ENCODE data around the gene GPR52. TPM values are rescaled to one million over a fixed set of nuclear protein-coding genes. Genes with fewer than 3 reads are reported as not detected.

Gene GPR52
- total and polyA plus RNA-seq, 2 of the 4 experiments (the other 2 are of a cell fraction): 0.90 TPM; not detected in 1

DNA sequence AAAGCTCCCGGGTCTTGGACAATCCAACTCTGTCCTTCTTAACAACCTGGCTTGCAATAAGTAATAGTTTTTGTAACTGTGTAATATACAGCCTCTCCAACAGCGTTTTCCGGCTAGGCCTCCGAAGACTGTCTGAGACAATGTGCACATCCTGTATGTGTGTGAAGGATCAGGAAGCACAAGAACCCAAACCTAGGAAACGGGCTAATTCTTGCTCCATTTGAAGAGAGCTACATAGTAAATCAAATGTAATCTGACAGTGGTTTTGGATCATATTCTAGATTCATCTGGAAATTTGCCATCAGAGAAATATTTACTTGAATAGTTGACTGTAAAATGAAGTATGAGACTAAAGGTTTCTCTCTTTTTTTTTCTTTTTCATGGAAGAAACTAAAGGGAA lies 1.2 kb downstream of the GPR52 start:
- Histone ChIP-seq H2AK5ac (ENCODE audit: low read depth, low read length) (no peak overlapping the region), H3K27me3 (ENCODE audit: control insufficient read depth, insufficient read depth, low read length) (no peaks in the 10 kb centered on the region), H2BK120ac (ENCODE audit: low read depth, low read length) (no peak overlapping the region), H4K8ac (ENCODE audit: low read depth in 2 of 2, low read length in 2 of 2) (no peak overlapping the region), H3K4me3 (ENCODE audit: insufficient read depth, low read depth, low read length) (no peak overlapping the region), H3K4ac (ENCODE audit: low read depth, low read length) (no peak overlapping the region), H3K4me2 (ENCODE audit: low read depth, low read length) (no peak overlapping the region), H2BK5ac (ENCODE audit: low read depth, low read length, poor library complexity, severe bottlenecking) (no peak overlapping the region), H2AK9ac (replicated peaks; ENCODE audit: low read depth, low read length, poor library complexity) (no peak overlapping the region), H3K23ac (ENCODE audit: low read depth, low read length) (no peak overlapping the region), H3K18ac (ENCODE audit: low read depth, low read length) (no peak overlapping the region), H3K36me3 (ENCODE audit: control insufficient read depth, insufficient read depth, low read length) (no peaks in the 10 kb centered on the region), H3K9me1 (ENCODE audit: insufficient read depth, low read length) (no peaks in the 10 kb centered on the region; the same call in 1 of the 2 replicates), H4K91ac (ENCODE audit: insufficient read depth, low read depth, low read length) (no peak overlapping the region), H3K14ac (replicated peaks; ENCODE audit: low read depth, low read length) (no peak overlapping the region), H4K20me1 (ENCODE audit: insufficient read depth, low read length) (no peaks in the 10 kb centered on the region), H3K9me3 (ENCODE audit: control insufficient read depth, insufficient read depth, low read length) (no peaks in the 10 kb centered on the region), H2BK15ac (ENCODE audit: low read depth, low read length) (no peak overlapping the region), H3K4me1 (ENCODE audit: control insufficient read depth, insufficient read depth, low read length) (no peaks in the 10 kb centered on the region), H2AFZ (replicated peaks; ENCODE audit: low read length, poor library complexity) (no peak overlapping the region), H3K56ac (ENCODE audit: extremely low read depth, insufficient read depth, low read length) (no peak overlapping the region), H3K9ac (ENCODE audit: low read depth, low read length) (no peak overlapping the region; the same call in 1 of the 2 replicates), H3K79me1 (ENCODE audit: low read depth in 1 of 2, low read length in 2 of 2) (no peaks in the 10 kb centered on the region), H3K27ac (ENCODE audit: insufficient read depth, low read length) (no peak overlapping the region), H4K5ac (ENCODE audit: low read depth, low read length) (no peak overlapping the region), H2BK20ac (ENCODE audit: low read depth, low read length) (no peak overlapping the region)
- intact Hi-C loops (cut with micrococcal nuclease) (no loop called here), in situ Hi-C loops (cut with MboI; ENCODE audit: low sequenced_read_pairs) (no loop called here), dilution Hi-C loops (cut with HindIII; ENCODE audit: low sequenced_read_pairs, unreplicated experiment) (no loop called here)
- POLR2A ChIA-PET (ENCODE audit: unreplicated experiment): no interaction called here
- CTCF ChIA-PET: no interaction called here
- TF ChIP-seq CHD1 (IDR thresholded peaks at IDR 0.05; ENCODE audit: low read depth, low read length): no peak
- no peak for TF ChIP-seq CEBPB (IDR thresholded peaks at IDR 0.05; ENCODE audit: low read depth, low read length)
- TF ChIP-seq BHLHE40 (IDR thresholded peaks at IDR 0.05; ENCODE audit: low read depth, low read length): no peak
- TF ChIP-seq ELK1 (IDR thresholded peaks at IDR 0.05; ENCODE audit: borderline replicate concordance, low read depth, low read length): no peak
- no peak for TF ChIP-seq SMC3 (IDR thresholded peaks at IDR 0.05; ENCODE audit: low read depth, low read length)
- TF ChIP-seq POLR2A (IDR thresholded peaks at IDR 0.05; ENCODE audit: low read depth, low read length): no peak
- no peak for TF ChIP-seq MAZ (IDR thresholded peaks at IDR 0.05; ENCODE audit: borderline replicate concordance, low read depth, low read length)
- no peak for TF ChIP-seq RCOR1 (IDR thresholded peaks at IDR 0.05; ENCODE audit: insufficient replicate concordance, low read length)
- no peak for TF ChIP-seq MXI1 (IDR thresholded peaks at IDR 0.05; ENCODE audit: borderline replicate concordance, low read depth, low read length)
- TF ChIP-seq RAD21 (IDR thresholded peaks at IDR 0.05; ENCODE audit: low read length): no peak
- TF ChIP-seq USF2 (IDR thresholded peaks at IDR 0.05; ENCODE audit: low read depth, low read length): no peak
- no peak for TF ChIP-seq NFE2L2 (IDR thresholded peaks at IDR 0.05; ENCODE audit: low read depth, low read length)
- TF ChIP-seq RFX5 (IDR thresholded peaks at IDR 0.05; ENCODE audit: low read depth, low read length): no peak
- TF ChIP-seq FOS (IDR thresholded peaks at IDR 0.05; ENCODE audit: low read depth, low read length): no peak
- TF ChIP-seq, protein P1, sequence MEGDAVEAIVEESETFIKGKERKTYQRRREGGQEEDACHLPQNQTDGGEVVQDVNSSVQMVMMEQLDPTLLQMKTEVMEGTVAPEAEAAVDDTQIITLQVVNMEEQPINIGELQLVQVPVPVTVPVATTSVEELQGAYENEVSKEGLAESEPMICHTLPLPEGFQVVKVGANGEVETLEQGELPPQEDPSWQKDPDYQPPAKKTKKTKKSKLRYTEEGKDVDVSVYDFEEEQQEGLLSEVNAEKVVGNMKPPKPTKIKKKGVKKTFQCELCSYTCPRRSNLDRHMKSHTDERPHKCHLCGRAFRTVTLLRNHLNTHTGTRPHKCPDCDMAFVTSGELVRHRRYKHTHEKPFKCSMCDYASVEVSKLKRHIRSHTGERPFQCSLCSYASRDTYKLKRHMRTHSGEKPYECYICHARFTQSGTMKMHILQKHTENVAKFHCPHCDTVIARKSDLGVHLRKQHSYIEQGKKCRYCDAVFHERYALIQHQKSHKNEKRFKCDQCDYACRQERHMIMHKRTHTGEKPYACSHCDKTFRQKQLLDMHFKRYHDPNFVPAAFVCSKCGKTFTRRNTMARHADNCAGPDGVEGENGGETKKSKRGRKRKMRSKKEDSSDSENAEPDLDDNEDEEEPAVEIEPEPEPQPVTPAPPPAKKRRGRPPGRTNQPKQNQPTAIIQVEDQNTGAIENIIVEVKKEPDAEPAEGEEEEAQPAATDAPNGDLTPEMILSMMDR (conservative IDR thresholded peaks at IDR 0.05; ENCODE audit: low read depth, low read length): no peak
- no peak for TF ChIP-seq MAFK (IDR thresholded peaks at IDR 0.05; ENCODE audit: low read depth, low read length)
- peak; percentile 40 for DNase-seq
- ATAC-seq (ENCODE audit: low read depth): peak; percentile 40; the same call in 1 of the 2 replicates
- 90% methylated on average over 2 of the region's 5 CpGs; no CpG with 5 or more reads in 1 of the 2 experiments for WGBS, 2 experiments (ENCODE audit: extremely low coverage in 2 of 2, insufficient read length in 1 of 2)
- BruUV-seq (replicated peaks): no TSS peak

Measured in IMR-90 (cell line).